Kidney (tissue), 14 donors: ENCODE results near the gene TADA2A. TPM values are rescaled to one million over a fixed set of nuclear protein-coding genes. Genes with fewer than 3 reads are reported as not detected.

ENCODE experiments used
- DNase-seq, 5 donors: peaks; one replicate each; pipeline ENCODE4 v3.0.0-alpha.2; 2013 to 2020
- FAIRE-seq: peaks from 2 replicates; lab custom pipeline; 2012; peaks lifted over from hg19 to GRCh38; lab: Jason Lieb, UNC
- H3K27ac ChIP-seq, 2 donors: one replicate each; pipeline ENCODE4 v1.7.0; 2013; ENCODE audit warnings: low read depth in 2 of 2, low read length in 2 of 2, inconsistent platforms in 1 of 2
- H3K27me3 ChIP-seq: one replicate; pipeline ENCODE4 v1.7.1; 2013; ENCODE audit warnings: low read length, inconsistent platforms; ENCODE audit not compliant: control insufficient read depth, insufficient read depth
- H3K36me3 ChIP-seq, 3 donors: one replicate each; pipeline versions ENCODE4 v1.7.0 to v1.7.1; 2013; ENCODE audit warnings: low read length in 3 of 3, control low read depth in 1 of 3, inconsistent platforms in 1 of 3; ENCODE audit not compliant: insufficient read depth in 3 of 3, control insufficient read depth in 2 of 3
- H3K4me1 ChIP-seq, 3 donors: one replicate each; pipeline versions ENCODE4 v1.7.0 to v1.7.1; 2013; ENCODE audit warnings: low read length in 3 of 3, inconsistent platforms in 1 of 3, low read depth in 1 of 3; ENCODE audit not compliant: control insufficient read depth in 2 of 3, insufficient read depth in 2 of 3
- H3K4me3 ChIP-seq, 3 donors: one replicate each; pipeline versions ENCODE4 v1.7.0 to v1.8.1; 2013; ENCODE audit warnings: low read length in 3 of 3, control low read depth in 1 of 3, inconsistent platforms in 1 of 3
- H3K9ac ChIP-seq, 3 donors: one replicate each; pipeline versions ENCODE4 v1.7.0 to v1.7.1; 2013; ENCODE audit warnings: low read length in 3 of 3, control low read depth in 1 of 3, inconsistent platforms in 1 of 3
- H3K9me3 ChIP-seq, 3 donors: one replicate each; pipeline versions ENCODE4 v1.7.0 to v1.7.1; 2013; ENCODE audit warnings: low read length in 3 of 3, control low read depth in 1 of 3, inconsistent platforms in 1 of 3; ENCODE audit not compliant: control insufficient read depth in 2 of 3, insufficient read depth in 1 of 3
- intact Hi-C: fragments of 100-400 bp; cut with DNase I; formaldehyde crosslinking; loops from one replicate; pipeline ENCODE4 v1.11.1; 2022
- polyA plus RNA-seq: library from polyadenylated mRNA; stranded (reverse); fragments of 350-450 nt; fragmentation: Illumina TruSeq; extraction: RNeasy Lipid Tissue Mini Kit (QIAGEN cat#74804); gene quantifications from one replicate; pipeline ENCODE4 v1.2.3, GENCODE V29; 2014; ENCODE audit warnings: low read depth, low replicate concordance; ENCODE audit not compliant: insufficient read depth
- total RNA-seq: library from RNA; stranded (reverse); fragmentation: NEBNext Ultra II Directional; extraction: Animal tissue kit (Norgen Biotek cat#: 25700); gene quantifications from one replicate; pipeline ENCODE4 v1.2.1, GENCODE V29; 2021
- TF ChIP-seq, protein P1 (sequence below): IDR thresholded peaks from 3 replicates; pipeline ENCODE4 v1.5.1; 2012; ENCODE audit warnings: mild to moderate bottlenecking, moderate library complexity, borderline replicate concordance; ENCODE audit not compliant: insufficient read depth; ENCODE audit errors: extremely low read depth
- donor health status: control.
- donor health status: control.
- donor health status: control.
- donor health status: control.
- donor health status: control.
- donor health status: DM: yes; HTN: yes; CAD: no.
- donor health status: Normal renal cell carcinoma (clear cell type).

TADA2A gene
- total and polyA plus RNA-seq, 2 donors from 2014 or later: 6.6 to 26.0 TPM

- no peaks in the 10 kb centered on the region for H3K36me3 ChIP-seq
- DNase-seq (peak in 1 of 5 donors; percentile 9), FAIRE-seq (no peak)
- no peaks in the 10 kb centered on the region for H3K27me3 ChIP-seq
- intact Hi-C loops: no loop called here
- no peak overlapping the region for H3K9ac ChIP-seq
- no peak overlapping the region for H3K27ac ChIP-seq
- TF ChIP-seq, protein P1, sequence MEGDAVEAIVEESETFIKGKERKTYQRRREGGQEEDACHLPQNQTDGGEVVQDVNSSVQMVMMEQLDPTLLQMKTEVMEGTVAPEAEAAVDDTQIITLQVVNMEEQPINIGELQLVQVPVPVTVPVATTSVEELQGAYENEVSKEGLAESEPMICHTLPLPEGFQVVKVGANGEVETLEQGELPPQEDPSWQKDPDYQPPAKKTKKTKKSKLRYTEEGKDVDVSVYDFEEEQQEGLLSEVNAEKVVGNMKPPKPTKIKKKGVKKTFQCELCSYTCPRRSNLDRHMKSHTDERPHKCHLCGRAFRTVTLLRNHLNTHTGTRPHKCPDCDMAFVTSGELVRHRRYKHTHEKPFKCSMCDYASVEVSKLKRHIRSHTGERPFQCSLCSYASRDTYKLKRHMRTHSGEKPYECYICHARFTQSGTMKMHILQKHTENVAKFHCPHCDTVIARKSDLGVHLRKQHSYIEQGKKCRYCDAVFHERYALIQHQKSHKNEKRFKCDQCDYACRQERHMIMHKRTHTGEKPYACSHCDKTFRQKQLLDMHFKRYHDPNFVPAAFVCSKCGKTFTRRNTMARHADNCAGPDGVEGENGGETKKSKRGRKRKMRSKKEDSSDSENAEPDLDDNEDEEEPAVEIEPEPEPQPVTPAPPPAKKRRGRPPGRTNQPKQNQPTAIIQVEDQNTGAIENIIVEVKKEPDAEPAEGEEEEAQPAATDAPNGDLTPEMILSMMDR: no peak
- H3K4me3 ChIP-seq: no peak overlapping the region
- H3K4me1 ChIP-seq: peaks cover 0 to 8% (median 5%) of the 10 kb centered on the region in 3 donors
- H3K9me3 ChIP-seq: no peaks in the 10 kb centered on the region
Observed at GRCh38 chr17:37494401-37494831, 87.7 kb downstream of the TADA2A start.

- Histone ChIP-seq H3K4me3 (no peak overlapping the region), H3K36me3 (no peaks in the 10 kb centered on the region), H3K27me3 (no peaks in the 10 kb centered on the region), H3K4me1 (peaks cover 0 to 8% (median 5%) of the 10 kb centered on the region in 3 donors), H3K27ac (no peak overlapping the region), H3K9me3 (no peaks in the 10 kb centered on the region), H3K9ac (no peak overlapping the region)
- no peak for FAIRE-seq
- intact Hi-C loops: no loop called here
- TF ChIP-seq, protein P1: no peak
- peak in 2 of 5 donors; percentile 26 to 34 for DNase-seq
Observed at GRCh38 chr17:37494971-37495370, 88.3 kb downstream of the TADA2A start.

GRCh38 chr17:37500378-37500777, 93.7 kb downstream of the TADA2A start:
- no peaks in the 10 kb centered on the region for H3K9me3 ChIP-seq
- no peak overlapping the region for H3K4me3 ChIP-seq
- no peak for DNase-seq
- H3K27me3 ChIP-seq: no peaks in the 10 kb centered on the region
- TF ChIP-seq, protein P1: no peak
- no peaks in the 10 kb centered on the region for H3K36me3 ChIP-seq
- no peak overlapping the region for H3K9ac ChIP-seq
- H3K27ac ChIP-seq: no peak overlapping the region
- FAIRE-seq: no peak
- intact Hi-C loops: no loop called here
- H3K4me1 ChIP-seq: no peaks in the 10 kb centered on the region
